Activated T-cell treated with anti-CD3 and anti-CD28 coated beads for 24 hours (primary cell): ENCODE results near the gene PPP2R5B.
"Not testable (repeated sequence)": the region's sequence is repeated elsewhere in the genome, so short reads cannot be mapped to it uniquely, and the experiment has no call there.

ENCODE experiments used
- DNase-seq: peaks from one replicate; pipeline ENCODE4 v3.0.0-alpha.2; 2020; ENCODE audit warnings: low read depth

The PPP2R5B gene

GRCh38 chr11:64983339-64983738 is 58.9 kb downstream of the PPP2R5B start:
- DNase-seq: not testable (repeated sequence)
